LNCAP (cell line): ENCODE results near the gene POLN.

ENCODE experiments used
- CTCF ChIP-seq: fragments of 450-650 bp; IDR thresholded peaks from 2 replicates; pipeline ENCODE4 v1.5.1; 2017; ENCODE audit warnings: mild to moderate bottlenecking

Gene POLN

GRCh38 chr4:2267841-2268240 is 25.9 kb upstream of the POLN start:
- no peak for TF ChIP-seq CTCF

GRCh38 chr4:2267320-2267811 is 25.4 kb upstream of the POLN start:
- no peak for TF ChIP-seq CTCF

DNA sequence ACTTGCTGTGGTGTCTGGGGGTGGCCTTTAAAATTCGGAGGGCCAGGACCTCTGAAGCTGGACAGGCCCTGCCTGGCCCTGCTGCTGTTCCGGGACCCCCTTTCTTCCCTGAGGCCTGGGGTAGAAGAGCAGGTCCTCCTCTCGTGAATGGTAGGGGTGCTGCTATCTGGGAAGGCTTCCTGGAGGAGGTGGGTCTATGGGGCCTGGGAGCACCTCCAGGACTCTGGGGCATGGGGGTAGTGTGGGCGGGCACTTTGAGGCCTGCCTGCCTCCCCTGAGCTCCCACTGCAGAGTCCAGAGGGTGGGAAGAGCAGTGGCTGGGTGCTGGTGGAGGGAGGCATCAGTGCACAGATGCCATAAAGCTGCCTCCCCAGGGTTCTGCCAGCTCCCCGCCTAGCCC is 24.9 kb upstream of the POLN start:
- no peak for TF ChIP-seq CTCF

- TF ChIP-seq CTCF, result no peak
Measured at GRCh38 chr4:2266181-2266580, 24.3 kb upstream of the POLN start.

GRCh38 chr4:2265113-2266110 is 23.5 kb upstream of the POLN start:
- TF ChIP-seq CTCF, result no peak

DNA sequence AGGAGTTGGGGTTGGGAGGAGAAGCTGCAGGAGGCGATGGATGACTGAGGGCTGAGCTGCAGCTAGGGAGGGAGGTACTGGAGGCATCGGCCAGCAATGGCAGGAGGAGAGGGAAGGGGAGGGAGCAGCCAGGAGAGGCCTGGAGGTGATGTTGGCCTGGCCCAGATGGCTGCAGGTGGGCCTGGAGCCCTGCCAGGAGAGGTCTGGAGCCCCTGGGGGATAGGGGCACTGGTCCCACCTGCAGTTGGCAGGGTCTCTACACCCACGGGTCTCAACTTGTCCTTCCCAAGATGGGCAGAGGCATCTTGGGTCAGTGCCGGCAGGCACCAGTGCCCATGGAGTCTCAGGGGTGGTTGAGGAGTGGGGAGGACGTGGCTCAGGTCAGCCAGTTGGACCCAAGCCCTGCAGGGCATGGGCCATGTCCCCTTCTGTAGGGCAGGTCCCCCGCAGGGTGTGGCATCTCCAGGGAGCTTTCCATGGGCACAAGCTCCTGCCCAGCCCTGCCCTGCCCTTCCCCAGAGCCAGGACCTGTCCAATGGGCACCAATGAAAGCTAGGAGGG is 22.6 kb upstream of the POLN start:
- no peak for TF ChIP-seq CTCF

DNA sequence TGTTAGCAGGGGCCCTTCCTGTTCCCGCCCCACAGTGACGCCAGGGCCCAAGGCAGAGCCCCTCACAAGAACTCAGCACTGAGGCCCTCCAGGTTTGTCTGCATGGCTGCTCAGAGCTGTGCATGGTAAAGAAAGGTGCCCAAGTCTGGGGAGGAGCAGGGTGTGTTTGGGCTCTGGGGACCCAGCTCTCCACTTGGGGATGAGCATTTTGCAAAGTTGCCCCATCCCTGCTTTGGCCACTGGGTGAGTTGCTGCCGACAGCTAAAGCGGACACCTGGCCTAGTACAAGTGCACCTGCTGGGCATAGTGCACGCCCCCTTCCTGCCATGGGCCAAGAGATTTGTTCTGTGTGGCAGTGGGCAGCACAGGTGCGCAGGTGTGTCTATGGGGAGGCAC is 22.0 kb upstream of the POLN start:
- no peak for TF ChIP-seq CTCF
